Measurements from ENCODE around the gene LAMA3. TPM values are rescaled to one million over a fixed set of nuclear protein-coding genes. Genes with fewer than 3 reads are reported as not detected.
A peak's percentile ranks its signal among the peaks of the same experiment; 100 is the strongest.

The LAMA3 gene
- total RNA-seq, 1 donor from 2014 or later: 2.8 TPM

DNA sequence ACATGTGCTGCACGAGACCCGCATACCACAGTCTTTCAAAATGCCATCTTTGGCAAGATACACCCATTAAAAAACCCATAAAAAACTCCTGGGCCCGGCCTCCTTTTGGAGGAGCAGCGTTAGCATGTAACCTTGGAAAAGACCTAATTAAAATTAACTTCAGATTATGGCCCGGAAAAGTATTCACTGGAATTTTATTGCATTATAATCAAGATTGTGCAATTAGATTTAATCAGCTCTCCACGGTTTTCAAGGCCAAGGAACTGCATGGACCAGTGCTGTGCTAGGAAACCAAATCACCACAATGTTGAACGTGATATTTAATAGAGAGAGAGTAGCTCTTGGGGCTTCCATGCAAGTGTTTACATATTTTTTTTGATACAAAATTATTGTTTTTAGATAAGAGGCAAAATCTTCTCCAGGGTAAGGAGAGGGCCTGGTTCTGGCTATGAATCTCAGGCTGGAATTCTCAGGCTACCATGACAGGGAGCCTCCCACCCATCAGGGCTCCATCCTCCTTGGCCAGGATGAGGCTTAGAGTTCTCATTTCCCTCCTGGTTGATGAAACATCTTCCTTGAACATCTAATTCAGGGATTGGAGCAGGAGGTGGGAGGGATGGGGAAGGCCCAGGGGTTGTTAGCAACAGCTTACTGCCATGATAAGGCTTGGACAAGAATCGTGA lies 243.3 kb downstream of the LAMA3 start:
- DNase-seq (ENCODE audit: low read depth): no peak

DNA sequence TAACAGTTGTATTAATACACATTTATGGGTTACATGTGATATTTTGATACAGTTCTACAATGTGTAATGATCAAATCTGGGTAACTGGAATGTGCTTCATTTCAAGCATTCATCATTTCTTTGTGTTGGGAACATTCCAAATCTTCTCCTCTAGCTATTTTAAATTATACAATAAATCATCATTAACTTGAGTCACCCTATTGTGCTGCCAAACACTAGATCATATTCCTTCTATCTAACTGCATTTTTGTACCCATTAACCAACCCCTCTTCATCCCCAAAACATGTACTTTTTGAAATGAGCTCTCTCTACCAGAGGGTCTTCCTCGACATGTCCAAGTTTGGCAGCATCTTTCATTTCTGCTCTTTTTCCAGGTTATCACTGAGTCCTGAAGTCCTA lies 244.2 kb downstream of the LAMA3 start:
- no peak for DNase-seq (ENCODE audit: low read depth)

DNA sequence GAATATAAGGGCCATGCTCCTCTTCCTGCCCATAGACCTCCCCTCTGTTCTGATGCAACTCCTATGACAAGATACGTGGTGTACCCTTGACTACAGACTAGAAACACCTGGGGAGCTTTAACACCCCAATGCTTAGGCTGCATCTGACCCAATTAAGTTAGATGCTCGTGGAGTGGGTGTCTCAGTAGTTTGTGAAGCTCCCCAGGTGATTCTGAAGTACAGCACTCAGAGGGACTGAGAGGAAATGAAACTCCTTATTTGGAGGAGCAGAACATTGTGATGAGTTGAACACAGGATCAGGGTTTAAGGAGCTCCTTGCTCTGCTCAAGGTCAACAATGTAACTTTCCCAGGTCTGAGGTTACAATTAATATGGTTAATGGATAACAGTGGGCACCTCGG lies 245.0 kb downstream of the LAMA3 start:
- DNase-seq (ENCODE audit: low read depth): no peak

DNA sequence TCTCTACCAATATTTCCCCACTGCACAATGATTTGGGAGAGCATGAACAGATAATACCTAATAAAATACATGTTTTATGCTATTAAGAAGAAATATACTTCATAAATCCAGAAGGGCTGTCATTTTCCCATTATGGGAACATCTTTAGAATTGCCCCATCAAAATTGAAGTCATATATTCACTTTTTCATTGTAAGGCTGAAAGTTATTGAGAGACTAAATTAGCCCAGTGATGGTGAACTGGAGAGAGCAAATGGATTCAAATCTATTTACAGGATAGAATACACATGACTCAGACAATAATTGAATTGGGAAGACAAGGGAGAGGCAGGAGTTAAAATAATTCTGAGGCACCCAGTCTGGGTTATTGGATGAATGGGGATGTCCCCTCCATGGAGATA lies 245.6 kb downstream of the LAMA3 start:
- DNase-seq (ENCODE audit: low read depth): no peak

DNA sequence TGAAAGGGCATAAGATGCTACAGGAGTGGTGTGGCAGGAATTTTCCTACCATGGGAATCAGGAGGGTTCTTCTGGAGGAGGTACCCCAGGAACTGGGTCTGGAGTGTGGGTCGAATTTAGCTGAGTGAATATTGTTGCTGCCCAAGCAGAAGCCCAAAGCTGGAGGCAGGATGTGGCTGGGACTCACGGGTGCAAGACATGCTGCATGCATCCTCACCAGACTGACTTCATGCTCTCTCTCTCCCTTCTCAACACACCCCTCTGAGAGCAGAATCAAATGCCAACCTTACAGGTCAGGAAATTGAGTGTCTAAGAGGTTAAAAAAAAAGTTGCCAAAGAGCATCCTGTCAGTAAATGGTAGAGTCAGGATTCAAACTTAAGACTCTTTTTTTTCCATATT lies 246.6 kb downstream of the LAMA3 start:
- no peak for DNase-seq (ENCODE audit: low read depth)

DNA sequence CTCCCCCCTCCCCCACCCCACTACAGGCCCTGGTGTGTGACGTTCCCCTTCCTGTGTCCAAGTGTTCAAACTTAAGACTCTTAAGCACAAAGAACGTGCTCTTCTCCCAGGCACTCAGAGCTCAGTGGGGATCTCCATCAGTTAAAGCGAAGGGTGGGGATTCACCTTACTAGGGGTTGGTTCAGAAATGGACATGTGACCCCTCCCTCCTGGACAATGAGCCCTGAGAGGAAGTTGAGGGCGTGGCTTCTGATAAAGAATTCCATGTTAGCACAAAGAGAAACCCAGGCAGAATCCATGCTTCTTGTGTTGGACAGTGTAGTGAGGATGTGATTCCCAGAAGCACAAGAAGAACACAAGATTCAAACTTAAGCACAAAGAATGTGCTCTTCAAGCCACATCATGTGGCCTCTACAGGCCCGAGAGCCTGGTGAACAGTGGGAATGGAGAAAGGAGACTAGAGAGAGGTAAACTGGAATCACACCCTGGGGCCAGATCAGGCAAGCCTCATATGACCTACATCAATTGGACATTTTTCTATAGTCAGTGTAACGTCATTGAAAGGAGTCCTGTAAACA lies 247.2 kb downstream of the LAMA3 start:
- DNase-seq (ENCODE audit: low read depth): no peak

DNA sequence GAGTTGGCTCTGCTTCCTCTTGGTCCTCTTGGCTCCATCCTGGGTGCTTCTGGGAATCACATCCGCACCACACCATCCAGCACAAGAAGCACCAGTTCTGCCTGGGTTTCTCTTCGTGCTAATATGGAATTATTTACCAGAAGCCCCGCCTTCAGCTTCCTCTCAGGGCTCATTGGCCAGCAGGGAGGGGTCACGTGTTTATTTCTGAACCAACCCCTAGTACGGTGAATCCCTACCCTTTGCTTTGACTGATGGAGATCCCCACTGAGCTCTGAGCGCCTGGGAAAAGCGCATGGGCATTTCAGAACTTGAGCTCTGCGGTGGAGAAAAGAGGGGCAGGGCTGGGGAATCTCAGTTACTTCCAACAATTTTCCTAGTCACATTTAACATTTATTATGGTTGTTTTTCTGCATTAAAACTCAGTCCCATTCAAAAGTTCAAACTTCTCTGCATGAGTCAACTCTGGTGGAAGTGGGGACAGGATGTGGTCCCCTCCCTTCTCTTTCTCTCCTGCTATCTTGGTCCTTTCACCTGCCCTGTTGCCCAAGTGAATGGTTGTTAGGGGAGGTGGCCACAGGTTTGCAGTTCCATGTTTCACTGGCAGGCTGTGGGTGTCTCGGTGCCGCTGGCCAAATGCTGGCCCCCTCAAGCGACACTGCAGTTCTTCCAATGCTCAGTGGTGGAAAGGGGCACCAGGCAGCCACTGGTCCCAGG lies 248.9 kb downstream of the LAMA3 start:
- DNase-seq (ENCODE audit: low read depth): no peak

DNA sequence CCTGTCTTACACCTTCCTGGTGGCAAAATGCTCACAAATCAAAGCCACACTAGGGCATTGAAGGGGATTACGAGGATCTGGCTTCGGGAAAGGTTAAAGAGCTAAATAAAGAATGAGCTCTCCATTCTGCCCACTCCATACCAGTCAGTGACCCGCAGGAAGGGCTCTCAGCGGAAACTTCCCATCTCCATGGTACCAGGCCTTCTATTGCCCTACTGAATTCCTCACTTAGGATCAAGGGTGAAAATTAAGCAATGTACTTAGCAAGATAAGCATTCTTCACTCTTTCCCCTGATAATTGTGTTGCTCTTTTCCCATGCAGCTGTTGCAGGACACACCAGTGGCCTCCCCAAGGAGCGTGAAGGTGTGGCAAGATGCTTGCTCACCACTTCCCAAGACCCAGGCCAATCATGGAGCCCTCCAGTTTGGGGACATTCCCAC lies 249.7 kb downstream of the LAMA3 start:
- DNase-seq (ENCODE audit: low read depth): no peak

DNA sequence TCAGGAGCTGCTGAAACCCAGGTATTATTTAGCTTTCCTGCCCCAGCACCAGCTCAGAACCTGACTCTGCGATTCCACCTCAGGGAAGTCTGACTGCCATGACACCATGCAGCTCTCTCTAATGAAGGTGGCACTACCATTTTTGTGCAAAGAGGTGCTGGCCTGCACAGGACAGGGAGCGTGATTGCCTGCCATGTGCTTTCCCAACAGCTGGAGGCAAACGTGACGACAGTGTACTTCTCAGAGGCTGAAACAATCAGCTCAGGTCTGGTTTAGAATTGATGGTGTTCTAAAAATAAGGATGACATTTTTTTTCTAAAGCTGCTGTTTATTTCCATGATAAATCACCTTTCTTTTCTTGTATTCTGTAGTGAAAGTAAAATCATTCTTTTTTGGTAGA lies 250.1 kb downstream of the LAMA3 start:
- no peak for DNase-seq (ENCODE audit: low read depth)

DNA sequence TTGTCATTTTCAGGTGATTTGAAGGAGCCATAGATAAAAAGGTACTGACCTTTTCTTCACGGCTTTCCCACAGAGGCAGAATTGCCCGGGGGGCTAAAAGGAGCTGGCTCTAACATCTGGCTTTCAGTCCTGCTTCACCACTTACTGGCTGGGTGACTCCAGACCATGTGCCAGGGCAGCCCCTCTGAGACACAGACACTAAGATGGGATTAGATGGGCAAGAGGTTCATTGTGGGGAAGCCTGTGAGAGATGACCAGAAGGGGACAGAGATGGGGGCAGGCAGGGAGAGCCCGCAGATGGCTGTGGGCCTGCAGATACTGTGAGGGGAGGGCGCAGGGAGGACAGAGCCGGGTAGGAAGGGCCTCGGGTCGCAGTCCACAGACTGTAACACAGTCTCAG lies 250.6 kb downstream of the LAMA3 start:
- DNase-seq (ENCODE audit: low read depth): no peak

DNA sequence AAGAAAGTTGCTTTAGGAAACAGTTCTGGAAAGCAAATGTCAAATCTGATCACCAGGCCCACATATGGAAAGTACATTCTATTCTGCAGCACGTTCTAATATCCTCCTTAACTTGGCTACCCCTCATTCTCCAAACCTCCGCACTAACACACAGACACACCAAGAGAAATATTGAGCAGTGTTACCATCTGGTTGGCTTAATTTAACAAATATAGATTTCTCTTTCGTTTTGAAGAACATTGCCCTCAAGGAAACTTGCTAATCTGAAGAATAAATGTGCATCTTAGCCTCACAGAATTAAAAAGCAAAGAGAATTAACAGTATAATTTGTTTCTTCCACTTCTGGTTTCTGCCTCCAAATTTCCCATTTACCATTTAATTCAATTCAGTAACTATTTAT lies 252.5 kb downstream of the LAMA3 start:
- DNase-seq (ENCODE audit: low read depth): no peak

DNA sequence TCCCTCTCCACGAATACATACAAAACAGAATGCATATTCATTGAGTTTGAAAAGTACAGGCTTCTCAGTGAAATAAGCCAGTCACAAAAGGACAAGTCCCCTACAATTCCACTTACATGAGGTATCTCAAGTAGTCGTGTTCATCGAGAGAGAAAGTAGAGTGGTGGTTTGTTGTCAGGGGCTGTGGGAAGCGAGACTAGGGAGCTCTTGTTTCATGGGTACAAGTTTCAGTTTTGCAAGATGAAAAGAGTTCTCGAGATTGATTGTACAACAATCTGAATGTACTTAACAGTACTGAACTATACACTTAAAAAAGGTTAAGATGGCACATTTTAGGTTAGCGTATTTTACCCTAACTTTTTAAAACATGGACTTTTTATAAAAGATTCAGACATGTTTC lies 253.9 kb downstream of the LAMA3 start:
- DNase-seq (ENCODE audit: low read depth): no peak

DNA sequence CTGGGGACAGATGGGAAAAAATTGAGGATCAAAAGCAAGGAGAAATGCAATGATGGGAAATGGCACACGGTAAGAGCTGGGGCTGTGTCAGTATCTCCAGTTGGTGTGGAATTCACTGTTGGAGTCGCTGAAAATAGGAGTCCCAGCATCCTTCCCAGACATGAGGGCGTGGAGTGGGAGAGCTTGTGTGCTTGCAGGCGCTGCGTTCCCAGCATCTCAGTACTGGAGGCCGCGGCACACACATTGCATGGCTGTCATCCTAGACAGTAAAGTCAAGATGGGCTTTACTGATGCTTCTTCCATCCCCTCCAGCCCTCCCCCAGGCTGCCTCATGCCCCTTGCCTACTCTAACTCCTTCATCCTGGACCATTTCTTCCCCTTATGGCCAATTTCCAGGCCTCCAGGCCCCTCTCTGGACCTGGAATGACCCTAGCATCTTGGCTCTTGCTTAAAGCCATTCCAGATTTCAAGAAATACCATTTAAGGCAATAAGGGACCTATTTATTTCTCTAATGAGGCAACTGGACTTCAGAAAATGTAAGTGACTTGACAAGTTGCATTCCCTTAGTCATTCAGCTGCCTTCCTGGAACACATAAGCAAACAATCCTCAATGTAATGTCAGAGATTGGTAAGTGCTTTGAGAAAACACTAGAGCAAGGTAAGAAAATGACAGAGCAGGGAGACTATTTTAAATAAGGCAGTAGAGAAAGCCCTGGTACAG lies 254.8 kb downstream of the LAMA3 start:
- no peak for DNase-seq (ENCODE audit: low read depth)

DNA sequence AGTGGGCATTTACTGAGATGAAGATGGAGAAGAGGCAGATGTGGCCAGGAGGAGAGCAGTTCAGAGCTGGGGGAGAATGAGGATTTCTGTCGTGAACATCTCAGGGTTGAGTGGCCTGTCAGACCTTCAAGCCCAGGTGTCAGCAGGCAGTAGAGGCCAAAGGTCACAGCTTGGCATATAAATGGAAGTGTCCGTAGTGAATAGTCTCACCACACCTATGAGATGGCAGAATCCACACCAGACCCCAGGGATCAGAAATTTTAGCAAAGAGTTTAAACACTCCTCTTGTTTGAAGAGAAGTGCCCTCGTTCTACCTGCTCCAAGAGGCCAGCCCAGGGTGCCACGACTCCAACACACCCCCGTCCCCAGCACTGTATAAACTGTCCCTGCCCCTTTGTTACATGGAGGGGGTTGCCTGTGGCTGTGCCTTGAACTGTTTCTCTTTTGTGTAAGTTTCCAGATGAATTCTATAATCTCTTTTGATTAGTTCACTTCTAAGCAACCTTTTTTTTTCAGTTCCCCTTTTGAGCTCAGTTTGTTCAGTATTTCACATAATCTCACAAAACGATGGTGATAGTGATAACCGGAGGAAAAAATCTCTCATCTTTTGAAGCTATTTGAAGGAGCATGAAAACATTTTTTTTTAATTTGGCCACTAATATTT lies 256.3 kb downstream of the LAMA3 start:
- DNase-seq (ENCODE audit: low read depth): no peak

DNA sequence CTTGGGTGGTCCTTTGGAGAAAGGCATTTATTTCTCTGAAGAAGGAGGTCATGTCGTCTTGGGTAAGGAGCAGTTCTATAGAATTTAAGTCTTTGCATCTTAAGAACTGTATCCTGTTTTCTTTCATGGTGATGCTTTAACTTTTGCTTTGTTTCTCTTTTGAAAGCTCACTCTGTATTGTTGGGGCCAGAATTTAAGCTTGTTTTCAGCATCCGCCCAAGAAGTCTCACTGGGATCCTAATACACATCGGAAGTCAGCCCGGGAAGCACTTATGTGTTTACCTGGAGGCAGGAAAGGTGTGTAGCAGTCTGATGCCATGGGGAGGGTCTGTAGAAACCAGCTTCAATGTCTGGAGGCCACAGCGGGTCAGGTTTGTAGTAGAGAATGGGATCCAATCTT lies 260.6 kb downstream of the LAMA3 start:
- no peak for DNase-seq (ENCODE audit: low read depth)

DNA sequence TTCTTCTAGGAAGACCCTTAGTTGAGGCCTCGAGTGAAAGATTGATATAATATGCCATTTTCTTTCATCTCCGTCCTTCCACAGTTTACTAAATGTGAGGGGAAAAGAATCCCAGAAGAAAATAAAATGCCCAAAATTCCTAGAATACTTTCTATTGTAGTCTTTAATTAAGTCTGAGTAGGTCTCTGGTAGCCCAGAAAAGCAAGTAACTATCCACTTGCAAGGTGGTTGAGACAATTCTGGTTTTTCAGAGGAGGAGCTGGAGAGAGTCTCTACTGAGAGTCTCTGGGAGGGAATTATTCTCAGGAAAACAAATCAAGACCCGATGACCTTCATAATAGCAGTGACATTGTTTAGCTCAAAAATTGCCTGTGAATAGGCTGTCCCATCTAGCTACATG lies 261.4 kb downstream of the LAMA3 start:
- no peak for DNase-seq (ENCODE audit: low read depth)

DNA sequence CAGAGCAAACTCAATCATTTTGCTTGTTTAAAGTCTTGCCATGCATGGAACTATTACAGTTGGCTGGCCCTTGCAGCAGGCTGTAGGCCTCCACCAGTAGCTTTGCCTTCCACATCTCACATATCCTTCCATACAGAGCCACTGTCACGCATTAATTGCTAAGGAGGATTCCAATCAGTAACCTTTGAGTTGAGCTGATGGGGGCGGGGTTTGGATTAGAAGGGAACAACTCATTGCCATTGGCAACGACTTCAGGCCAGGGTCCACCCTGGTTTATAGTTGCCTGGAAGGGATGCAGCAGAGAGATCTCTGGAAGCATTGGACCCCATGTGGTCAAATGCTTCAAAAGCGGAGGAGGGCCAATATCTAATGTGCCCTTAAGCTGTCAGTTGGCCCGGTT lies 262.0 kb downstream of the LAMA3 start:
- DNase-seq (ENCODE audit: low read depth): no peak

DNA sequence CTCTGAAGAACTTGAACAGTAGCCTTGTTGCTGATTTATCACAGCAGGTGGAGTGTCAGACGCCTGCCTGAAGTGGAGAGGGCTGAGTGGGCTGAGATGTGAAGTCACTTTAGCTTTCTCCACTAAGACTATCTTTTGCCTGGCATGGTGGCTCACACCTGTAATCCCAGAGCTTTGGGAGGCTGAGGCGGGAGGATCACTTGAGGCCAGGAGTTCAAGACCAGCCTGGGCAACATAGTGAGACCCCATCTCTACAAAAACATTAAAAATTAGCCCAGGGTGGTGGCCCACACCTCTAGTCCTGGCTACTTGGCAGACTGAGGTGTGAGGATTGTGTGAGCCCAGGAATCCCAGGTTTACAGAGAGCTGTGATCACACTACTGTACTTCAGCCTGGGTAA lies 264.7 kb downstream of the LAMA3 start:
- DNase-seq (ENCODE audit: low read depth): peak; percentile 8

DNA sequence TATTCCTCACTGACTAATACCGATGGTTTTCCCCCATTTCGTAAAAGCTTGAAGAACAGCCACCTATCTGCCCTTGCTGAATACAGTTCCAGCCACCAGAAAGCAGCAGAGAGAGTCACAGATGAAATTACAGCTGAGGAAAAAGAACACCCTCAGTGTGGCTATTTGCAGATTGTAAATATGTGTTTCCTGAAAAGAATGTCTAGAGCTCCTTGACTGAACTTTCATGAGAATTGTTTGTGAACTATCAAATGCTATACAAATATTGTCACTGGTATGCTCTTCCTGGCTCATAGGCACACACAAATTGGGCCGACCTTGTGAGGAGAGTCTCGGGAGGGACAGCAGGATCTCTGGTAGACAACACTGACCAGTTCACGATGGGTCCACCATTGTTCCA lies 267.2 kb downstream of the LAMA3 start:
- no peak for DNase-seq (ENCODE audit: low read depth)

DNA sequence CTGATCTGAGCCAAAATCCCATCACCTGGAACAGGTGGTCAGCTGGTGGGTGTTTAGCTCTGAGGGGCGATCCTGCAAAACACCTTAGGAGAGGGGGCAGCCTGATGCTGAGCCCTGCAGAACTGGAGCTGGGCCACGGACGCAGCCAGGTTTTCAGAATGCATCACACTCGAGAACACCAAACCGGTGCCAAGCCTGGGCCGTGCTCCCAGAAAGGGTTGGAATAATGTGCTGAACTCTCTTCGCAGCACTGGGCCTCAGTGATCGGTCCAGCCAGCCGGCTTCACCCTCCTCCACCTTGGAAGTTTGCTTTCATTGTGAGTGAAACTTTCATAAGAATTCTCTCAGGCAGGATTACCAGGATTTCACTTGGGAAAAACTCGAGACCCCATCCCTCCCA lies 268.8 kb downstream of the LAMA3 start:
- no peak for DNase-seq (ENCODE audit: low read depth)

DNA sequence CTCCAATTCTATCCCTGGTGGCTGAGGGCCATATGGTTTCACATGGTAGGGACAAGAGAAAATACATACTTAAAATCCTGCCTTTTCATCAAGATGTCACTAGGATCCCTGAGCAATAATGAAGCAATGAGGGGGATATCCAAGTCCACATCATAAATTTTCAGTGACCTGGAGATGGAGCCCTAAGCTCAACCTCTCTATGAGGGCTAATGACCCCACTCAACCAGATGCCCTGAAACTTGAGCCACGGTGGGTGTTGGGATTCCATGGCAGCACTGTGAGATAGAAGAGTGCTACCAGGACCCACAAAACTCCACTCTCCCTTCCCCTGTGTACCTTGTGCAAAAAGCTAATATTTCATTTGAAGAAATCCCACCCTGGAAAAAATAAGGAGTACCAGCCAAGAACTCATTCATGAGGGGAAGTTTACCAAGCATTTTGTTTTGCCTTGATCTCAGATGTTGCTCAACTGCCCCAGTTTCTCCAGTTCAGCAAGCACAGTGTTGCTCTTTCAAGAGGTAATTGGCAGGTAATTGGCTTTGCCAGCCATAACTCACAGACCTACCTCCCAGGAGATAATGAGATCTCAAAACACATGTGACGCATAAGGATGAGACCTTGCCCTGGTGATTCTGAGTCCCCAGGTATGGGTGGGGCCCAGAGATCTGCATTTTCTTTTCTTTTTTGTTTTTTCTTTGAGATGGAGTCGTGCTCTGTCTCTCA lies 274.4 kb downstream of the LAMA3 start:
- DNase-seq (ENCODE audit: low read depth): peak; percentile 36
